A673 (cell line): ENCODE data around the gene GOLGA8R. TPM values are rescaled to one million over a fixed set of nuclear protein-coding genes. Genes with fewer than 3 reads are reported as not detected.
"Not testable (repeated sequence)": the region's sequence is repeated elsewhere in the genome, so short reads cannot be mapped to it uniquely, and the experiment has no call there.

Experiments used
- BruUV-seq: library from RNA; stranded (reverse); fragments of 400-500 nt; replicated peaks from 2 replicates; lab custom pipeline; 2021; lab: Mats Ljungman, UMichigan
- CTCF ChIA-PET: fragments of 300-600 bp; sonication (Branson Sonifier 250); formaldehyde crosslinking; loops from one replicate; lab custom pipeline; 2022; ENCODE audit warnings: antibody characterized with exemption; lab: Charles Lee
- POLR2A ChIA-PET: fragments of 300-600 bp; sonication (Branson Sonifier 250); formaldehyde crosslinking; loops from one replicate; lab custom pipeline; 2022; ENCODE audit warnings: antibody characterized with exemption; ENCODE audit not compliant: low non-redundant PET; lab: Charles Lee
- DNase-seq: peaks from one replicate; pipeline ENCODE4 v3.0.0-alpha.2; 2015; ENCODE audit warnings: low spot score
- H3K27ac ChIP-seq: fragments of 200-600 bp; sonication (generic); 2 replicates; pipeline ENCODE4 v1.5.1; 2016; ENCODE audit warnings: mixed run types, low read depth, mild to moderate bottlenecking, mixed read lengths, antibody characterized with exemption, low read length; ENCODE audit not compliant: poor library complexity, severe bottlenecking
- H3K27me3 ChIP-seq: fragments of 200-600 bp; sonication (generic); replicated peaks from 2 replicates; pipeline ENCODE4 v1.6.1; 2017; ENCODE audit warnings: mixed run types, low read depth, mild to moderate bottlenecking, mixed read lengths, antibody characterized with exemption, low read length; ENCODE audit not compliant: insufficient read depth, poor library complexity
- H3K36me3 ChIP-seq: fragments of 200-600 bp; sonication (generic); 2 replicates; pipeline ENCODE4 v1.6.1; 2016; ENCODE audit warnings: mixed run types, mild to moderate bottlenecking, mixed read lengths, antibody characterized with exemption, low read length; ENCODE audit not compliant: insufficient read depth, poor library complexity, severe bottlenecking
- H3K4me1 ChIP-seq: fragments of 200-600 bp; sonication (generic); 2 replicates; pipeline ENCODE4 v1.6.1; 2017; ENCODE audit warnings: mixed run types, mild to moderate bottlenecking, mixed read lengths, antibody characterized with exemption, low read length; ENCODE audit not compliant: insufficient read depth, poor library complexity, severe bottlenecking
- H3K4me3 ChIP-seq: fragments of 200-600 bp; sonication (generic); 2 replicates; pipeline ENCODE4 v1.5.1; 2016; ENCODE audit warnings: low read depth, mixed run types, mild to moderate bottlenecking, mixed read lengths, low read length; ENCODE audit not compliant: poor library complexity, severe bottlenecking
- H3K9me3 ChIP-seq: fragments of 200-600 bp; sonication (generic); 2 replicates; pipeline ENCODE4 v1.6.1; 2016; ENCODE audit warnings: mixed run types, low read depth, mild to moderate bottlenecking, mixed read lengths, antibody characterized with exemption, low read length; ENCODE audit not compliant: poor library complexity, severe bottlenecking
- intact Hi-C: fragments of 100-400 bp; cut with micrococcal nuclease; formaldehyde crosslinking; loops from one replicate; pipeline ENCODE4 v1.10.0; 2022; ENCODE audit not compliant: unreplicated experiment
- total RNA-seq: library from RNA; stranded (reverse); gene quantifications from 2 replicates; pipeline ENCODE4 v1.2.3, GENCODE V29; 2021

The GOLGA8R gene
- total RNA-seq, 1 experiment from 2014 or later, result 1.2 TPM

GRCh38 chr15:30374862-30375261, 39.2 kb downstream of the GOLGA8R start:
- H3K36me3 ChIP-seq, POLR2A ChIA-PET, H3K27ac ChIP-seq, H3K4me3 ChIP-seq, H3K27me3 ChIP-seq, H3K9me3 ChIP-seq, H3K4me1 ChIP-seq, intact Hi-C loops, CTCF ChIA-PET, BruUV-seq, DNase-seq: not testable (repeated sequence)

GRCh38 chr15:30368271-30368670, 45.8 kb downstream of the GOLGA8R start:
- H3K27ac ChIP-seq, POLR2A ChIA-PET, H3K27me3 ChIP-seq, BruUV-seq, intact Hi-C loops, H3K36me3 ChIP-seq, H3K4me1 ChIP-seq, CTCF ChIA-PET, H3K4me3 ChIP-seq, DNase-seq, H3K9me3 ChIP-seq: not testable (repeated sequence)

- H3K27ac ChIP-seq, H3K27me3 ChIP-seq, H3K4me1 ChIP-seq, H3K9me3 ChIP-seq, CTCF ChIA-PET, BruUV-seq, intact Hi-C loops, H3K4me3 ChIP-seq, DNase-seq, POLR2A ChIA-PET, H3K36me3 ChIP-seq: not testable (repeated sequence)
Observed at GRCh38 chr15:30367246-30367645, 46.8 kb downstream of the GOLGA8R start.

- H3K27me3 ChIP-seq, POLR2A ChIA-PET, H3K36me3 ChIP-seq, intact Hi-C loops, H3K4me3 ChIP-seq, CTCF ChIA-PET, DNase-seq, H3K27ac ChIP-seq, H3K9me3 ChIP-seq, BruUV-seq, H3K4me1 ChIP-seq: not testable (repeated sequence)
Observed at GRCh38 chr15:30361404-30361803, 52.7 kb downstream of the GOLGA8R start.

GRCh38 chr15:30360990-30361389, 53.1 kb downstream of the GOLGA8R start:
- H3K4me3 ChIP-seq, intact Hi-C loops, POLR2A ChIA-PET, CTCF ChIA-PET, H3K27ac ChIP-seq, H3K36me3 ChIP-seq, H3K9me3 ChIP-seq, H3K4me1 ChIP-seq, H3K27me3 ChIP-seq, DNase-seq, BruUV-seq: not testable (repeated sequence)

- H3K4me1 ChIP-seq, BruUV-seq, intact Hi-C loops, CTCF ChIA-PET, H3K36me3 ChIP-seq, H3K27ac ChIP-seq, DNase-seq, H3K4me3 ChIP-seq, H3K9me3 ChIP-seq, H3K27me3 ChIP-seq, POLR2A ChIA-PET: not testable (repeated sequence)
Observed at GRCh38 chr15:30355043-30355442, 59.0 kb downstream of the GOLGA8R start.

Other genes with a start within 250 kb of the GOLGA8R start
- 0.85 TPM in 1 of 2 replicates, not detected in the other for gene CHRFAM7A, start 20.7 kb downstream of the GOLGA8R start, total RNA-seq
- 0.56 and 1.8 TPM in 2 replicates for gene GOLGA8Q, start 137.8 kb upstream of the GOLGA8R start, total RNA-seq
- gene GOLGA8H, start 189.8 kb upstream of the GOLGA8R start, total RNA-seq, result 0.33 TPM in 1 of 2 replicates, not detected in the other